ENCODE results near the gene FDXACB1. TPM values are rescaled to one million over a fixed set of nuclear protein-coding genes. Genes with fewer than 3 reads are reported as not detected.

Gene FDXACB1
- total RNA-seq, 1 donor from 2014 or later = 1.6 TPM

DNA sequence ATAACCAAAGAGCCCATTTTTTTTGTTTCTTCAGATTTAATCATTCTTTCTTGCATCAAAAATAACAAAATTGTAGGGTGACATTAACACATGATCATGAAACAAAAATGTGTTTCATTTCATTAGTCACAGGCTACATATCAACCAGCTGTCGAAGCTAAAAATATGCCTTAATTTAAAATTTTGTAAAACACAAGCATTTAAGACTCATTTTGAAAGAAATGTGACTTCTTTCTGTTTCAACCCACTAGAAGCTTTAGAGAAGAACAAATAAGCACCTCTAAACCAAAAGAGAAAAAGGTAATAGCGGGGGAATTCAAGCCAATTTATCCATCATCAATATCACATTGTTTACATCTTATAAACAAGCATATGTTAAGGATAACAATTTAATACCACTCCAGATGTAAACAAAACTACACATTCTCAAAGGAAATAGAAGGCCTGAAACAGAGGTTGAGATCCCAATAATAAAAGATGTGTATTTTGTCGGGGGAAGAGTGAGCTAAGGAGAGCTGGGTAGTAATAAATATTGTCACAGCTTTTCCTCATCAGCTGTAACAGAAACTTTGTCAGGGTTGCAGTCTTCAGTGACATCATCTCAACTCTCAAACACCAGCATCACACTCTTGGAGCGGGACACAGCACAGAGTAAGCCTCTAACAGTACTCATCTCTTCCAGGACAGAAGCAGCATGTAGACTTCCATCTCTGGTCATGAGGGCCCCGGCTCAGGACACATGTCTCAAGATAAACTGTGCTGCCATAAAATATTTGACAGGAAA lies 49.6 kb downstream of the FDXACB1 start:
- peaks cover 15% of the 10 kb centered on the region for H3K4me1 Mint-ChIP-seq (ENCODE audit: low read depth)
- peak overlapping the region; percentile 52 for H3K27ac Mint-ChIP-seq (ENCODE audit: unreplicated experiment)
- H3K9me3 Mint-ChIP-seq (ENCODE audit: low read depth) = no peaks in the 10 kb centered on the region
- no peak for TF ChIP-seq CTCF (IDR thresholded peaks at IDR 0.05)
- no peaks in the 10 kb centered on the region for H3K27me3 Mint-ChIP-seq (ENCODE audit: low read depth)
- H3K36me3 Mint-ChIP-seq (ENCODE audit: low read depth) = peaks cover 6% of the 10 kb centered on the region
- H3K4me3 Mint-ChIP-seq (ENCODE audit: unreplicated experiment) = no peak overlapping the region
- no peak for DNase-seq (ENCODE audit: low spot score)

DNA sequence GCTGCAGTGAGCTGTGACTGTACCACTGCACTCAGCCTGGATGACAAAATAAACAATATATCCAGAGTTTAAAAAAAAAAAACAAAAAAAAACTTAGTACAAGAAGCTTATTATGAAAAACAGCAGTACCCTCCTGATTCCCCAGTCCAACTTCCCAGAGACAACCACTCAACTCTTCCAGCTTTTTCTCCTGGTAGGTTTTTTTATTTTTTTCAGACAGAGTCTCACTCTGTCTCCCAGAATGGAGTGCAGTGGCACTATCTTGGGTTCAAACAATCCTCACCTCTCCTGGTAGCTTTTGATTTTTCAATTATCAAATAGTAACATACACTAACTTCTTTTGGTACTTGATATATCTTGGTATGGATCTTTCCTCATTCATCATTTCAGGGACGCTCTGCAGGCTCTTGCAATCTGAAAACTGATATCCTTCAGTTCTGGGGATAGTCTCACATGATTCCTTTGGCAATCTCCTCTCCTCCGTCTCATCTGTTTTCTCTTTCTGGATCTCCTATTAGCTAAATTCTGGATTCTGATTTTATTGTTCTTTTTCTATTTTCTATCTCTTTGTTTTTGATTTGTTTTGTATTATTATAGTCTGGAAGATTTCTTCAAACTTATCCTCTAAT lies 52.5 kb downstream of the FDXACB1 start:
- Mint-ChIP-seq H3K27me3 (ENCODE audit: low read depth) (no peaks in the 10 kb centered on the region), H3K27ac (ENCODE audit: unreplicated experiment) (no peak overlapping the region), H3K4me1 (ENCODE audit: low read depth) (peaks cover 15% of the 10 kb centered on the region), H3K36me3 (ENCODE audit: low read depth) (peaks cover 6% of the 10 kb centered on the region), H3K9me3 (ENCODE audit: low read depth) (no peaks in the 10 kb centered on the region), H3K4me3 (ENCODE audit: unreplicated experiment) (no peak overlapping the region)
- no peak for TF ChIP-seq CTCF (IDR thresholded peaks at IDR 0.05)
- no peak for DNase-seq (ENCODE audit: low spot score)

Other genes starting within 250 kb of the FDXACB1 start
- gene PPP2R1B, start 112.8 kb downstream of the FDXACB1 start, total RNA-seq = 17.2 to 27.3 TPM (median 18.5 TPM) in 3 replicates
- gene ALG9, start 7.6 kb downstream of the FDXACB1 start, total RNA-seq = 28.9 to 34.5 TPM (median 29.8 TPM) in 3 replicates
- gene CFAP68, start 376 bp upstream of the FDXACB1 start, total RNA-seq = 10.2 to 12.7 TPM (median 11.3 TPM) in 3 replicates
- gene CRYAB, start 32.6 kb upstream of the FDXACB1 start, total RNA-seq = 770 to 1,975 TPM (median 1,937 TPM) in 3 replicates
- 1.0 to 2.9 TPM (median 2.4 TPM) in 3 replicates for gene HSPB2, start 33.6 kb upstream of the FDXACB1 start, total RNA-seq
- 0.67 to 2.0 TPM (median 0.72 TPM) in 3 replicates for gene C11orf52, start 39.7 kb upstream of the FDXACB1 start, total RNA-seq
- 28.0 to 41.9 TPM (median 29.6 TPM) in 3 replicates for gene DIXDC1, start 58.2 kb upstream of the FDXACB1 start, total RNA-seq
- 24.9 to 31.6 TPM (median 27.7 TPM) in 3 replicates for gene DLAT, start 146.2 kb upstream of the FDXACB1 start, total RNA-seq
- 0.62 to 1.4 TPM (median 1.3 TPM) in 3 replicates for gene PIH1D2, start 194.9 kb upstream of the FDXACB1 start, total RNA-seq
- 15.5 to 18.5 TPM (median 18.2 TPM) in 3 replicates for gene NKAPD1, start 195.1 kb upstream of the FDXACB1 start, total RNA-seq
- 56.3 to 67.9 TPM (median 56.5 TPM) in 3 replicates for gene TIMM8B, start 207.6 kb upstream of the FDXACB1 start, total RNA-seq
- gene SDHD, start 207.7 kb upstream of the FDXACB1 start, total RNA-seq = 52.0 to 62.8 TPM (median 61.5 TPM) in 3 replicates